Metanephros (tissue), 1 donor: ENCODE measurements around the gene JAKMIP3. TPM values are rescaled to one million over a fixed set of nuclear protein-coding genes. Genes with fewer than 3 reads are reported as not detected.

Source experiments
- total RNA-seq: library from RNA; depleted of rRNA; stranded (reverse); fragments of >200 nt; gene quantifications from one replicate; pipeline ENCODE4 v1.2.3, GENCODE V29; 2014

The JAKMIP3 gene
- total RNA-seq = 0.35 TPM

GRCh38 chr10:132065491-132066105 lies at the start of gene JAKMIP3:
JAKMIP3 (plus strand) TSS chr10:132065946; CDS start chr10:132104809, 38,863 bp downstream.

Other genes with a start within 250 kb of the JAKMIP3 start
- 56.1 TPM for gene PPP2R2D, start 164.9 kb upstream of the JAKMIP3 start, total RNA-seq
- gene BNIP3, start 84.0 kb upstream of the JAKMIP3 start, total RNA-seq = 56.3 TPM
- 10.5 TPM for gene DPYSL4, start 121.0 kb downstream of the JAKMIP3 start, total RNA-seq
- 6.7 TPM for gene STK32C, start 242.0 kb downstream of the JAKMIP3 start, total RNA-seq